SK-N-SH (cell line): ENCODE data around the gene CASZ1. TPM values are rescaled to one million over a fixed set of nuclear protein-coding genes. Genes with fewer than 3 reads are reported as not detected.

ENCODE experiments used
- CTCF ChIA-PET: fragments of 300-600, 350-600 bp; formaldehyde crosslinking; extraction: SDS; loops from one replicate; lab custom pipeline; 2021; lab: Yijun Ruan, JAX
- POLR2A ChIA-PET: fragments of 350-600 bp; sonication (Branson Sonifier 250); formaldehyde crosslinking; extraction: SDS; loops from one replicate; lab custom pipeline; 2020; ENCODE audit warnings: antibody characterized with exemption, inconsistent platforms; lab: Yijun Ruan, JAX
- DNase-seq: peaks from one replicate; pipeline ENCODE4 v3.0.0; 2012
- H2AFZ ChIP-seq: fragments of 200-600 bp; sonication (generic); 2 replicates; pipeline ENCODE4 v1.8.1; 2016; ENCODE audit warnings: antibody characterized with exemption, mild to moderate bottlenecking, low read depth
- H3F3A ChIP-seq: fragments of 200-600 bp; sonication (generic); replicated peaks from 2 replicates; pipeline ENCODE3; 2016; ENCODE audit warnings: antibody characterized with exemption, mild to moderate bottlenecking; ENCODE audit not compliant: insufficient read depth
- H3K27ac ChIP-seq, 2 experiments: fragments of 200-500 bp in 1 of 2; fragments of 200-600 bp in 1 of 2; sonication (Bioruptor generic) in 1 of 2; sonication (generic), shearing (Covaris generic) in 1 of 2; 2 replicates each; pipeline versions ENCODE4 v1.5.1 to v1.6.1; 2014 to 2016; ENCODE audit warnings: low read depth in 2 of 2, inconsistent platforms in 1 of 2, low read length in 1 of 2, mild to moderate bottlenecking in 1 of 2, mixed read lengths in 1 of 2
- H3K27me3 ChIP-seq: fragments of 200-600 bp; sonication (generic), shearing (Covaris generic); 2 replicates; pipeline ENCODE4 v1.6.1; 2016; ENCODE audit warnings: mixed run types; ENCODE audit not compliant: insufficient read depth
- H3K36me3 ChIP-seq, 2 experiments: fragments of 200-500 bp in 1 of 2; fragments of 200-600 bp in 1 of 2; sonication (Bioruptor generic) in 1 of 2; sonication (generic) in 1 of 2; replicated peaks in 1 of 2; 2 replicates each; pipeline versions ENCODE3 to v1.5.1; 2014 to 2016; ENCODE audit warnings: low read length in 1 of 2, mild to moderate bottlenecking in 1 of 2; ENCODE audit not compliant: insufficient read depth in 2 of 2, control insufficient read depth in 1 of 2
- H3K4me1 ChIP-seq, 2 experiments: fragments of 200-500 bp in 1 of 2; fragments of 200-600 bp in 1 of 2; sonication (Bioruptor generic) in 1 of 2; sonication (generic), shearing (Covaris generic) in 1 of 2; 2 replicates each; pipeline versions ENCODE4 v1.5.1 to v1.6.1; 2014 to 2016; ENCODE audit warnings: low read depth in 1 of 2, low read length in 1 of 2, mixed run types in 1 of 2; ENCODE audit not compliant: insufficient read depth in 2 of 2, control insufficient read depth in 1 of 2
- H3K4me2 ChIP-seq: fragments of 200-600 bp; sonication (generic), shearing (Covaris generic); 2 replicates; pipeline ENCODE4 v1.6.1; 2017; ENCODE audit warnings: mixed run types
- H3K4me3 ChIP-seq, 2 experiments: fragments of 200-500 bp in 1 of 2; fragments of 200-600 bp in 1 of 2; sonication (Bioruptor generic) in 1 of 2; sonication (generic), shearing (Covaris generic) in 1 of 2; 2 replicates each; pipeline versions ENCODE4 v1.5.1 to v1.8.1; 2014 to 2016; ENCODE audit warnings: low read depth in 2 of 2, inconsistent platforms in 1 of 2, low read length in 1 of 2, mild to moderate bottlenecking in 1 of 2, mixed read lengths in 1 of 2, moderate library complexity in 1 of 2
- H3K79me2 ChIP-seq: fragments of 200-600 bp; sonication (generic); 2 replicates; pipeline ENCODE4 v1.8.1; 2017; ENCODE audit warnings: mild to moderate bottlenecking; ENCODE audit not compliant: insufficient read depth
- H3K9ac ChIP-seq: fragments of 200-600 bp; sonication (generic); 2 replicates; pipeline ENCODE4 v1.6.1; 2017; ENCODE audit warnings: mixed run types
- H3K9me2 ChIP-seq: fragments of 200-600 bp; sonication (generic); 2 replicates; pipeline ENCODE4 v1.6.1; 2017; ENCODE audit warnings: mixed run types
- H3K9me3 ChIP-seq: fragments of 200-600 bp; sonication (generic); 2 replicates; pipeline ENCODE4 v1.6.1; 2017; ENCODE audit warnings: mixed run types, mild to moderate bottlenecking, moderate library complexity
- H4K20me1 ChIP-seq: fragments of 200-600 bp; sonication (generic); 2 replicates; pipeline ENCODE4 v1.6.1; 2017; ENCODE audit warnings: mild to moderate bottlenecking, mixed run types; ENCODE audit not compliant: insufficient read depth
- EP300 ChIP-seq, 2 experiments: IDR thresholded peaks; 2 replicates each; pipeline versions ENCODE4 v1.4.0 to v1.6.1; 2012; ENCODE audit warnings: borderline replicate concordance in 1 of 2, low read depth in 1 of 2, low read length in 1 of 2
- FOXJ3 ChIP-seq: sonication (generic); formaldehyde crosslinking; IDR thresholded peaks from 2 replicates; pipeline ENCODE4 v1.5.1; 2020; ENCODE audit warnings: mild to moderate bottlenecking, missing genetic modification reagents
- FOXM1 ChIP-seq: IDR thresholded peaks from 2 replicates; pipeline ENCODE4 v1.4.0; 2012; ENCODE audit warnings: low read depth, mild to moderate bottlenecking
- GABPA ChIP-seq: IDR thresholded peaks from 2 replicates; pipeline ENCODE4 v1.4.0; 2012; ENCODE audit warnings: low read depth, mild to moderate bottlenecking
- JUND ChIP-seq: IDR thresholded peaks from 2 replicates; pipeline ENCODE4 v1.4.0; 2012
- NRF1 ChIP-seq: IDR thresholded peaks from 2 replicates; pipeline ENCODE4 v1.6.1; 2012; ENCODE audit warnings: low read depth, mild to moderate bottlenecking, low read length
- POLR2AphosphoS5 ChIP-seq: IDR thresholded peaks from 2 replicates; pipeline ENCODE4 v1.6.1; 2012; ENCODE audit warnings: low read depth, low read length
- RCOR1 ChIP-seq: fragments of 150-350 bp; IDR thresholded peaks from 2 replicates; pipeline ENCODE4 v1.6.1; 2017; ENCODE audit warnings: antibody characterized with exemption, low read length
- SMC3 ChIP-seq: IDR thresholded peaks from 2 replicates; pipeline ENCODE4 v1.6.1; 2012; ENCODE audit warnings: low read depth, low read length, improper control_type of control experiment
- TAF1 ChIP-seq: IDR thresholded peaks from 2 replicates; pipeline ENCODE4 v1.6.1; 2012; ENCODE audit warnings: low read depth, mild to moderate bottlenecking, low read length, moderate library complexity, borderline replicate concordance
- TCF12 ChIP-seq: IDR thresholded peaks from 2 replicates; pipeline ENCODE4 v1.4.0; 2012
- TEAD4 ChIP-seq: IDR thresholded peaks from 2 replicates; pipeline ENCODE4 v1.4.0; 2012; ENCODE audit warnings: mild to moderate bottlenecking, borderline replicate concordance; ENCODE audit not compliant: insufficient read depth
- WGBS: methylation state at CpG from one replicate; pipeline ENCODE4 v1.1.6; 2017; ENCODE audit warnings: low lambda C conversion rate; 5-methylcytosine and 5-hydroxymethylcytosine counted together
- polyA plus RNA-seq, 3 experiments: library from polyadenylated mRNA; depleted of rRNA; stranded (reverse); fragments of >200 nt; gene quantifications; 2 replicates each; pipeline ENCODE4 v1.2.3, GENCODE V29; 2012
- TF ChIP-seq, protein P1 (sequence below): fragments of 150-350 bp; IDR thresholded peaks from 2 replicates; pipeline ENCODE4 v1.6.1; 2017; ENCODE audit warnings: antibody characterized with exemption, low read length, low read depth, borderline replicate concordance

Gene CASZ1
- polyA plus RNA-seq, 1 of the 3 experiments (the other 2 are of a cell fraction), result 0.51 TPM

DNA sequence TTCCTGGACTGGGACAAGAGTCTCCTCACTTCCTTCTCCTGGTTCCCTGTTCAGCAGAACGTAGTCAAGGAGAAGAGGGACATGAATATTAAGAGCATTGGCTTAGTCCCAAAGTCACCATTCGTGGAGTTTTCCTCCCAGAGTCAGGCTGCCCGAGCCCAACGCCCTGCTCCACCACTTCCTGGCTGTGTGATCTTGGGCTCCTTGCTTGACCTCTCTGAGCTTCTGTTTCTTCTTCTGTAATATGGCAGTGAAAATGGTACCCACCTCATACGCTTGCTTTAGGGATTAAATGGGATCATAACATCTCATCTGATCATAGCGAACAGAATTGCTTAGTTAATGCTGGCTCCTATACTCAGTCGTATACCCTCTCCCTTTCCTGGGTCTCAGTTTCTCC is 12.0 kb upstream of the CASZ1 start:
- POLR2A ChIA-PET, result no interaction called here
- Histone ChIP-seq H3K9ac (no peak overlapping the region), H3K4me2 (peak overlapping the region; percentile 30; the same call in 1 of the 2 replicates), H3K27ac (no peak overlapping the region), H3F3A (no peaks in the 10 kb centered on the region)
- 47% methylated on average over 7 of the region's 7 CpGs for WGBS
- TF ChIP-seq NRF1 (no peak), RCOR1 (no peak), POLR2AphosphoS5 (no peak)
- TF ChIP-seq, protein P1, sequence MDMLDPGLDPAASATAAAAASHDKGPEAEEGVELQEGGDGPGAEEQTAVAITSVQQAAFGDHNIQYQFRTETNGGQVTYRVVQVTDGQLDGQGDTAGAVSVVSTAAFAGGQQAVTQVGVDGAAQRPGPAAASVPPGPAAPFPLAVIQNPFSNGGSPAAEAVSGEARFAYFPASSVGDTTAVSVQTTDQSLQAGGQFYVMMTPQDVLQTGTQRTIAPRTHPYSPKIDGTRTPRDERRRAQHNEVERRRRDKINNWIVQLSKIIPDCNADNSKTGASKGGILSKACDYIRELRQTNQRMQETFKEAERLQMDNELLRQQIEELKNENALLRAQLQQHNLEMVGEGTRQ, result no peak
- TF ChIP-seq, all 33 proteins: peak for 0
- no peaks in the 10 kb centered on the region for H3K9me2 ChIP-seq
- no peaks in the 10 kb centered on the region for H3K79me2 ChIP-seq
- CTCF ChIA-PET, result interaction anchor here (0.7 kb wide), 1 partner anchor 301 kb away, joined by 4 read pairs; no protein-coding TSS in a partner anchor
- H3K4me1 ChIP-seq, result peaks cover 0 to 4% of the 10 kb centered on the region in 2 experiments; a peak in 1 of 4 replicates
- DNase-seq, result no peak
- H3K36me3 ChIP-seq, result no peaks in the 10 kb centered on the region
- no peaks in the 10 kb centered on the region for H3K9me3 ChIP-seq
- H3K4me3 ChIP-seq, result no peak overlapping the region
- no peaks in the 10 kb centered on the region for H4K20me1 ChIP-seq
- no peak overlapping the region for H2AFZ ChIP-seq
- H3K27me3 ChIP-seq, result peaks cover 51% of the 10 kb centered on the region

DNA sequence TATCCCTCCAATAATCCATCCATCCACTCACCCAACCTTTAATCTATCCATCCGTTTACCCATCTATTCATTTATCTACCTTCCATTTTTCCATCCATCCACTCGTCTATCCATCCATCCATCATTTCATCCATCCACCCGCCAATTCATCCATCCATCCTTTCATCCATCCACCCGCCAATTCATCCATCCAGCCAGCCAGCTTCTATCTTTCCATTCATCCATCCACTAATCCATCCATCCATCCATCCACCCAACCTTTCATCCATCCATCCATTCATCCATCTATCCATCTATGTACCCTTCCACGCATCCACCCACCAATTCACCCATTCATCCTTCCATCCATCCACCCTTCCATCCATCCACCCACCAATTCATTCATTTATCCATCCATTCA is 10.5 kb upstream of the CASZ1 start:
- Histone ChIP-seq H2AFZ (no peak overlapping the region), H3F3A (no peaks in the 10 kb centered on the region), H3K9me3 (no peaks in the 10 kb centered on the region), H3K9me2 (no peaks in the 10 kb centered on the region), H3K36me3 (no peaks in the 10 kb centered on the region), H3K9ac (no peak overlapping the region), H4K20me1 (no peaks in the 10 kb centered on the region), H3K4me3 (no peak overlapping the region), H3K4me2 (no peak overlapping the region), H3K27ac (no peak overlapping the region), H3K27me3 (peaks cover 53% of the 10 kb centered on the region)
- ChIA-PET POLR2A (no interaction called here), CTCF (interaction anchor here (1.1 to 1.9 kb wide), 2 partner anchors 9 to 45 kb away, joined by 3 to 4 read pairs; no protein-coding TSS in a partner anchor)
- no peak for DNase-seq
- WGBS, result 52% methylated on average over 5 of the region's 5 CpGs
- TF ChIP-seq TAF1 (no peak), POLR2AphosphoS5 (no peak), JUND (no peak), EP300 (IDR thresholded peaks at IDR 0.05; ENCODE audit: borderline replicate concordance in 1 of 2, low read depth in 1 of 2, low read length in 1 of 2) (no peak), FOXM1 (no peak), SMC3 (no peak), FOXJ3 (CRISPR knock-in tag) (no peak), GABPA (no peak), TCF12 (no peak), TEAD4 (no peak)
- TF ChIP-seq, protein P1, result no peak
- TF ChIP-seq, all 33 proteins: peak for 0
- Histone ChIP-seq H3K4me1 (peaks cover 0 to 4% of the 10 kb centered on the region in 2 experiments; a peak in 1 of 4 replicates), H3K79me2 (no peaks in the 10 kb centered on the region)
